NT2/D1 (cell line): Measurements from ENCODE around the gene SPAG7.

Experiments
- DNase-seq: peaks from one replicate; pipeline ENCODE4 v3.0.0-alpha.2; 2011; ENCODE audit warnings: low read depth, low spot score
- H3K27me3 ChIP-seq: 2 replicates; pipeline ENCODE4 v1.6.0; 2011; ENCODE audit warnings: mild to moderate bottlenecking; ENCODE audit not compliant: insufficient read length, insufficient read depth
- H3K36me3 ChIP-seq: 2 replicates; pipeline ENCODE4 v1.6.1; 2011; ENCODE audit warnings: mild to moderate bottlenecking, low read length, mixed read lengths; ENCODE audit not compliant: insufficient read depth, insufficient read length
- H3K4me1 ChIP-seq: 2 replicates; pipeline ENCODE4 v1.5.1; 2011; ENCODE audit not compliant: insufficient read depth, insufficient read length
- H3K4me3 ChIP-seq: 2 replicates; pipeline ENCODE4 v1.5.1; 2011; ENCODE audit warnings: low read depth; ENCODE audit not compliant: insufficient read length
- H3K9ac ChIP-seq: 2 replicates; pipeline ENCODE4 v1.6.0; 2011; ENCODE audit warnings: low read depth; ENCODE audit not compliant: insufficient read length
- H3K9me3 ChIP-seq: 2 replicates; pipeline ENCODE4 v1.5.1; 2011; ENCODE audit warnings: mild to moderate bottlenecking, low read length; ENCODE audit not compliant: insufficient read depth
- SUZ12 ChIP-seq: IDR thresholded peaks from 2 replicates; pipeline ENCODE4 v1.6.1; 2011; ENCODE audit not compliant: insufficient read length, insufficient read depth; ENCODE audit errors: extremely low read depth
- YY1 ChIP-seq: IDR thresholded peaks from 2 replicates; pipeline ENCODE4 v1.6.1; 2011; ENCODE audit not compliant: insufficient read length, insufficient read depth
- ZNF274 ChIP-seq: IDR thresholded peaks from 2 replicates; pipeline ENCODE4 v1.6.1; 2011; ENCODE audit warnings: mild to moderate bottlenecking, low read depth, low read length

Gene SPAG7

GRCh38 chr17:4939796-4940554, 27.6 kb downstream of the SPAG7 start, which contains the start of the genes RNF167 and SLC25A11:
TSS of gene RNF167 (plus strand) at chr17:4940268. CDS start at chr17:4940910, 642 bp downstream.
TSS of gene SLC25A11 (minus strand) at chr17:4940046. CDS start at chr17:4939910, 136 bp downstream.
- Histone ChIP-seq H3K4me1 (peaks cover 5% of the 10 kb centered on the region), H3K4me3 (peak within 1 kb of the TSS; percentile 91), H3K9me3 (no peaks in the 10 kb centered on the region)

GRCh38 chr17:4939546-4939795, 28.1 kb downstream of the SPAG7 start:
- Histone ChIP-seq H3K36me3 (peaks cover 71% of the 10 kb centered on the region), H3K9ac (peak overlapping the region; percentile 99), H3K4me3 (peak overlapping the region; percentile 91), H3K9me3 (no peaks in the 10 kb centered on the region), H3K27me3 (no peaks in the 10 kb centered on the region), H3K4me1 (peaks cover 6% of the 10 kb centered on the region)
- TF ChIP-seq YY1 (no peak), SUZ12 (no peak), ZNF274 (no peak)
- DNase-seq = no peak

More at GRCh38 chr17:4939796-4940554, 27.6 kb downstream of the SPAG7 start, which contains the start of the genes RNF167 and SLC25A11:
- Histone ChIP-seq H3K9ac (peak within 1 kb of the TSS; percentile 99), H3K27me3 (no peaks in the 10 kb centered on the region), H3K36me3 (peaks cover 76% of the 10 kb centered on the region)
- peak; percentile 95 for DNase-seq
- no peak for TF ChIP-seq YY1
- no peak for TF ChIP-seq SUZ12

GRCh38 chr17:4938688-4939545, 28.7 kb downstream of the SPAG7 start:
- Histone ChIP-seq H3K9me3 (no peaks in the 10 kb centered on the region), H3K27me3 (no peaks in the 10 kb centered on the region), H3K4me1 (peaks cover 10% of the 10 kb centered on the region), H3K9ac (peak overlapping the region; percentile 99), H3K36me3 (peaks cover 65% of the 10 kb centered on the region), H3K4me3 (peak overlapping the region; percentile 91)
- TF ChIP-seq YY1 = no peak
- TF ChIP-seq ZNF274 = no peak
- TF ChIP-seq SUZ12 = no peak
- DNase-seq = no peak

- H3K36me3 ChIP-seq = peaks cover 57% of the 10 kb centered on the region
- no peak for DNase-seq
- H3K4me1 ChIP-seq = peaks cover 10% of the 10 kb centered on the region
- no peaks in the 10 kb centered on the region for H3K9me3 ChIP-seq
- peak overlapping the region; percentile 99 for H3K9ac ChIP-seq
- TF ChIP-seq SUZ12 = no peak
- no peak for TF ChIP-seq ZNF274
- TF ChIP-seq YY1 = no peak
- H3K4me3 ChIP-seq = no peak overlapping the region
- H3K27me3 ChIP-seq = no peaks in the 10 kb centered on the region
Measured at GRCh38 chr17:4938069-4938491, 29.5 kb downstream of the SPAG7 start.

- Histone ChIP-seq H3K27me3 (no peaks in the 10 kb centered on the region), H3K9ac (no peak overlapping the region), H3K4me3 (no peak overlapping the region), H3K9me3 (no peaks in the 10 kb centered on the region), H3K4me1 (peaks cover 10% of the 10 kb centered on the region), H3K36me3 (peaks cover 55% of the 10 kb centered on the region)
- DNase-seq = no peak
- TF ChIP-seq ZNF274 = no peak
Measured at GRCh38 chr17:4937553-4937952, 30.1 kb downstream of the SPAG7 start.

- DNase-seq = no peak
- H3K36me3 ChIP-seq = peaks cover 48% of the 10 kb centered on the region
- H3K9me3 ChIP-seq = no peaks in the 10 kb centered on the region
- TF ChIP-seq SUZ12 (no peak), ZNF274 (no peak), YY1 (no peak)
- no peaks in the 10 kb centered on the region for H3K27me3 ChIP-seq
- H3K4me1 ChIP-seq = peaks cover 10% of the 10 kb centered on the region
- no peak overlapping the region for H3K9ac ChIP-seq
- H3K4me3 ChIP-seq = no peak overlapping the region
Measured at GRCh38 chr17:4936436-4936835, 31.2 kb downstream of the SPAG7 start.

GRCh38 chr17:4935650-4936049, 32.0 kb downstream of the SPAG7 start:
- H3K9ac ChIP-seq = no peak overlapping the region
- H3K36me3 ChIP-seq = peaks cover 53% of the 10 kb centered on the region
- no peak overlapping the region for H3K4me3 ChIP-seq
- no peaks in the 10 kb centered on the region for H3K27me3 ChIP-seq
- TF ChIP-seq YY1 = no peak
- no peak for TF ChIP-seq ZNF274
- no peak for TF ChIP-seq SUZ12
- peaks cover 10% of the 10 kb centered on the region for H3K4me1 ChIP-seq
- no peak for DNase-seq
- H3K9me3 ChIP-seq = no peaks in the 10 kb centered on the region
